Common myeloid progenitor, CD34-positive (primary cell): ENCODE data around the gene MKNK1.

ENCODE experiments used
- CTCF ChIA-PET: fragments of 350-600 bp; sonication (Branson Sonifier 250); formaldehyde crosslinking; loops from one replicate; lab custom pipeline; 2021; ENCODE audit warnings: antibody characterized with exemption; lab: Charles Lee
- POLR2A ChIA-PET: fragments of 350-600 bp; sonication (Branson Sonifier 250); formaldehyde crosslinking; loops from one replicate; lab custom pipeline; 2021; ENCODE audit warnings: antibody characterized with exemption; lab: Charles Lee
- DNase-seq, 3 donors: peaks; one replicate each; pipeline versions ENCODE4 v3.0.0 to v3.0.0-alpha.2; 2013
- H3K27ac ChIP-seq, 2 experiments: 1 replicate in 1 of 2; 2 replicates in 1 of 2; pipeline ENCODE4 v1.7.0; 2013; ENCODE audit warnings: inconsistent platforms in 2 of 2, low read length in 2 of 2, mild to moderate bottlenecking in 2 of 2, low read depth in 1 of 2, moderate library complexity in 1 of 2; ENCODE audit not compliant: severe bottlenecking in 2 of 2, insufficient read depth in 1 of 2, poor library complexity in 1 of 2
- H3K27me3 ChIP-seq, 5 experiments: replicated peaks in 2 of 5; 1 replicate in 3 of 5; 2 replicates in 2 of 5; pipeline versions ENCODE4 v1.6.1 to v1.7.0; 2013; ENCODE audit warnings: low read length in 4 of 5, mild to moderate bottlenecking in 2 of 5, moderate library complexity in 2 of 5, inconsistent platforms in 1 of 5; ENCODE audit not compliant: insufficient read depth in 5 of 5, control insufficient read depth in 4 of 5
- H3K36me3 ChIP-seq, 4 experiments: 1 replicate in 2 of 4; 2 replicates in 2 of 4; pipeline versions ENCODE4 v1.6.1 to v1.7.0; 2013; ENCODE audit warnings: low read length in 3 of 4, control low read depth in 1 of 4, mild to moderate bottlenecking in 1 of 4; ENCODE audit not compliant: control insufficient read depth in 4 of 4, insufficient read depth in 4 of 4
- H3K4me1 ChIP-seq, 4 experiments: 1 replicate in 3 of 4; 2 replicates in 1 of 4; pipeline versions ENCODE4 v1.6.1 to v1.7.1; 2013; ENCODE audit warnings: low read length in 3 of 4, mild to moderate bottlenecking in 3 of 4, control low read depth in 1 of 4, inconsistent platforms in 1 of 4, moderate library complexity in 1 of 4; ENCODE audit not compliant: control insufficient read depth in 4 of 4, insufficient read depth in 4 of 4; ENCODE audit errors: control extremely low read depth in 1 of 4
- H3K4me3 ChIP-seq, 7 experiments: 1 replicate in 4 of 7; 2 replicates in 3 of 7; pipeline versions ENCODE4 v1.5.1 to v1.7.0; 2013; ENCODE audit warnings: mild to moderate bottlenecking in 7 of 7, low read length in 6 of 7, moderate library complexity in 6 of 7, inconsistent platforms in 2 of 7, low read depth in 2 of 7, control low read depth in 1 of 7; ENCODE audit not compliant: insufficient read depth in 4 of 7, control insufficient read depth in 1 of 7; ENCODE audit errors: extremely low read depth in 1 of 7
- H3K9me3 ChIP-seq, 5 experiments: 1 replicate in 4 of 5; 2 replicates in 1 of 5; pipeline versions ENCODE4 v1.6.1 to v1.7.1; 2013; ENCODE audit warnings: low read length in 4 of 5, mild to moderate bottlenecking in 2 of 5, inconsistent platforms in 1 of 5, low read depth in 1 of 5, moderate library complexity in 1 of 5; ENCODE audit not compliant: control insufficient read depth in 4 of 5, insufficient read depth in 2 of 5; ENCODE audit errors: control extremely low read depth in 1 of 5
- WGBS: methylation state at CpG from one replicate; pipeline ENCODE4 v1.1.5; 2013; ENCODE audit not compliant: insufficient coverage; 5-methylcytosine and 5-hydroxymethylcytosine counted together

Gene MKNK1

DNA sequence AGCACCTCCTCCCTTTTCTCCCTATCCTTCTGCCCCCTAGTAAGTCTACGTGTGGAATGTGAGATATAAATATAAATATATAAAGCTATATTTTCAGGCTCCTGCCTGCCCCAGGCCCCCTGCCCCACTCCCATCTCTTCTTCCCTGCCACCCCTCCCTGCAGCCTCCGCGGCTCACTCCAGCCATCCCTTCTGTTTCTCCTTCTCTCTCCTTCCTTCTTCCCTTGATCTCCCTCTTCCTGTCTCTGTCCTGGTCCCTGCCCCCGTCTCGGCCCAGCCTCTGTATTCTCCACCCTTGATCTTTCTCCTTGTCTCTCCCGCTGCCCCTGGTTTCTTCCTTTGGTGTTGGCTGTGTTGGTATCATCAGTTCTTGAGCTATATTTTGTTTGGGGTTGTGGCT lies 91.3 kb downstream of the MKNK1 start:
- DNase-seq: no peak
- peaks cover 0 to 19% (median 12%) of the 10 kb centered on the region in 5 experiments for H3K27me3 ChIP-seq
- no peak overlapping the region for H3K27ac ChIP-seq
- no peaks in the 10 kb centered on the region for H3K9me3 ChIP-seq
- peaks cover 0 to 5% (median 0%) of the 10 kb centered on the region in 4 experiments for H3K4me1 ChIP-seq
- POLR2A ChIA-PET: interaction anchor here (0.6 kb wide), 1 partner anchor 195 kb away, joined by 3 read pairs; no protein-coding TSS in a partner anchor
- no peaks in the 10 kb centered on the region for H3K36me3 ChIP-seq
- CTCF ChIA-PET: interaction anchor here (0.6 to 2.1 kb wide), 5 partner anchors 11 to 66 kb away, joined by 3 to 8 read pairs (median 6); no protein-coding TSS in a partner anchor
- WGBS: 67% methylated on average over 2 of the region's 6 CpGs
- H3K4me3 ChIP-seq: no peak overlapping the region

DNA sequence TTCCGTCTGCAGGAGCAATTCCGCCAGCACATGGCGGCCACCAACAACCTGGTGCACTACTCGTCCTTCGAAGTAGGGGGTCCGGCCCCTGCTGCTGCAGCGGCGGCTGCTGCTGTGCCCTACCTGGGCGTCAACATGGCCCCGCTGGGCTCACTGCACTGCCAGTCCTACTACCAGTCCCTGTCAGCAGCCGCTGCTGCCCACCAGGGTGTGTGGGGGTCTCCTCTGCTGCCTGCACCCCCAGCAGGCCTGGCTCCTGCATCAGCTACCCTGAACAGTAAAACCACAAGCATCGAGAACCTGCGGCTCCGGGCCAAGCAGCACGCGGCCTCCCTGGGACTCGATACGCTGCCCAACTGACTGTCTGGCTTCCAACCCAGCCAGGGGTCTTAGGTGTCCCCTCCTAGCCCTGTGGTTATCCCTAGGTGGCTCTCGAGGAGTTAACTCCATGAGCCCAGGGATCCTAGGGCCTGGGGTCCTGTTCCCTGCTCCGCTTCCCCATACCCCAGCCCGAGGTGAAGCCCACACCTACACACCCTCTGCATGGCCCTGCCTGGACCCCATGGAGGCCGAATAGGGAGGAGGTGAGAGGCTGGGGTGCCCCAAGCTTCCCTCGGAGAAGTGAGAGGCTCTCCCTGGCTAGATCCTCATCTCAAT lies 91.8 kb downstream of the MKNK1 start:
- Histone ChIP-seq H3K9me3 (no peaks in the 10 kb centered on the region), H3K27me3 (peaks cover 0 to 19% (median 10%) of the 10 kb centered on the region in 5 experiments), H3K27ac (no peak overlapping the region), H3K36me3 (no peaks in the 10 kb centered on the region), H3K4me1 (peaks cover 0 to 5% (median 0%) of the 10 kb centered on the region in 4 experiments), H3K4me3 (no peak overlapping the region)
- DNase-seq: no peak
- 92% methylated on average over 21 of the region's 23 CpGs for WGBS
- CTCF ChIA-PET: interaction anchor here (1.0 to 2.1 kb wide), 4 partner anchors 11 to 65 kb away, joined by 3 to 8 read pairs (median 6); no protein-coding TSS in a partner anchor
- POLR2A ChIA-PET: interaction anchor here (0.6 kb wide), 1 partner anchor 194 kb away, joined by 3 read pairs; no protein-coding TSS in a partner anchor

DNA sequence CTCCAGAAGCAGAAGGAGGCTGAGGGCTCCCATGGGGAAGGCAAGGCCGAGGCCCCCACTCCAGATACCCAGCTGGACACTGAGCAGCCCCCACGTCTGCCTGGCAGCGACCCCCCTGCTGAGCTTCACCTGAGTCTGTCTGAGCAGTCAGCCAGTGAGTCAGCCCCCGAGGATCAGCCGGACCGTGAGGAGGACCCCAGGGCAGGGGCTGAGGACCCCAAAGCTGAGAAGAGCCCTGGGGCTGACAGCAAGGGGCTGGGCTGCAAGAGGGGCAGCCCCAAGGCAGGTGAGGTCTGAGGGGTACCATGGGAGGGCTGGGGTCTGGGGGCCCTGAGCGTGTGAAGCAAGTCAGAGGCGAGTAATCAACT lies 93.1 kb downstream of the MKNK1 start:
- WGBS: 89% methylated on average over 8 of the region's 8 CpGs
- H3K4me3 ChIP-seq: no peak overlapping the region
- no peaks in the 10 kb centered on the region for H3K9me3 ChIP-seq
- ChIA-PET CTCF (interaction anchor here (1.4 to 2.0 kb wide), 2 partner anchors 11 to 23 kb away, joined by 3 to 6 read pairs; no protein-coding TSS in a partner anchor), POLR2A (no interaction called here)
- no peak for DNase-seq
- H3K36me3 ChIP-seq: no peaks in the 10 kb centered on the region
- H3K4me1 ChIP-seq: no peaks in the 10 kb centered on the region
- no peak overlapping the region for H3K27ac ChIP-seq
- peaks cover 0 to 13% (median 4%) of the 10 kb centered on the region in 5 experiments for H3K27me3 ChIP-seq

DNA sequence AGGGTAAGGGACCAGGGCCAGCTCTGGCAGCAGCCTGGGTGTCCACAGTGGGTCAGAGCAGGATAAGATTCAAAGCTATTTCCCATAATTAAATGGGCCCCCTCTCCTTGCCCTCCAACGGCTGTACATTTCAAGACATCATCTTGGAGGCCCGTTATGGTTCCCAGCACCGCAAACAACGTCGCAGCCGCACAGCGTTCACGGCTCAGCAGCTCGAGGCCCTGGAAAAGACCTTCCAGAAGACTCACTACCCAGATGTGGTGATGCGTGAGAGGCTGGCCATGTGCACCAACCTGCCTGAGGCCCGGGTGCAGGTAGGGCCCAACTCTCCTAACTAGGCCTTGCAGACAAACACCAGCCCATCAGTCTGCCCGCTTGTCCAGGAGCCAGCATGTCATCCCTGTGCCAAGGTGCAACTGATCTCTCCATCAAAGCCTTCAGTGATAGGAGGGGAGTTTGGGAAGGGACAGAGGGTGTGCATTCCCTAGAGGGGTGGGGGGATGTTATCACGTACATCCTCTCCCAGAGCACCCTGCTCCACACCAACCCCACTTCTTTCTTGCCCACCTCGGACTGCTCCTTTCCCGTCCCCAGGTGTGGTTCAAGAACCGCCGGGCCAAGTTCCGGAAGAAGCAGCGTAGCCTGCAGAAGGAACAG lies 93.6 kb downstream of the MKNK1 start:
- no peak overlapping the region for H3K27ac ChIP-seq
- H3K4me1 ChIP-seq: no peaks in the 10 kb centered on the region
- no peaks in the 10 kb centered on the region for H3K36me3 ChIP-seq
- ChIA-PET POLR2A (no interaction called here), CTCF (interaction anchor here (2.0 kb wide), 1 partner anchor 12 kb away, joined by 6 read pairs; no protein-coding TSS in a partner anchor)
- DNase-seq: no peak
- H3K9me3 ChIP-seq: no peaks in the 10 kb centered on the region
- no peak overlapping the region for H3K4me3 ChIP-seq
- WGBS: 99% methylated on average over 16 of the region's 19 CpGs
- H3K27me3 ChIP-seq: peaks cover 0 to 13% (median 0%) of the 10 kb centered on the region in 5 experiments

DNA sequence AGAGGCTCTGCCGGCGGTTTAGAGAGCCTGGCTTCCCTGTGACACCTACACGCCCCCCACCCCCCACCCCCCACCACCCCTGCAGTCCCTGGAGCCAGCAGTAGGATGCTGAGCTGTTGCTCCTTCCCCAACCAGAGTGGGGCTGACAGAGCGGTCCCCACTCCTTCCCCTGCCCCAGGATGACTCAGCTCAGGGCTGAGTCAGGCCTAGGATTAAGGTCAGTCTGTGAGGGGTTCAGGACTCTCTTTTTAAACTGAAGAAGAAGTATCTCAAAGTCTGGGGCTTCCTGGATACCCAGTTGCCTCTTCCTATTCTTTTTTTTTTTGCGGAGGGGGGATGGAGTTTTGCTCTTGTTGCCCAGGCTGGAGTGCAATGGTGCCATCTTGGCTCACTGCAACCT lies 95.3 kb downstream of the MKNK1 start:
- H3K27me3 ChIP-seq: peaks cover 0 to 8% (median under 1%) of the 10 kb centered on the region in 5 experiments
- POLR2A ChIA-PET: no interaction called here
- no peaks in the 10 kb centered on the region for H3K4me1 ChIP-seq
- no peaks in the 10 kb centered on the region for H3K9me3 ChIP-seq
- no peak overlapping the region for H3K4me3 ChIP-seq
- no peak overlapping the region for H3K27ac ChIP-seq
- WGBS: no CpG with 5 or more reads among the region's 5 CpGs
- CTCF ChIA-PET: no interaction called here
- no peaks in the 10 kb centered on the region for H3K36me3 ChIP-seq
- DNase-seq: peak in 2 of 3 donors; percentile 51 to 60
